Vagina (tissue), 2 donors: ENCODE results near the gene AHNAK. TPM values are rescaled to one million over a fixed set of nuclear protein-coding genes. Genes with fewer than 3 reads are reported as not detected.

ENCODE experiments used
- DNase-seq, 2 donors: peaks; one replicate each; pipeline ENCODE4 v3.0.0-alpha.2; 2017; ENCODE audit errors: extremely low spot score in 2 of 2
- H3K27ac ChIP-seq: fragments of 200-600 bp; sonication (generic); one replicate; pipeline ENCODE4 v1.5.1; 2019
- H3K27me3 ChIP-seq: fragments of 200-600 bp; sonication (generic); one replicate; pipeline ENCODE4 v1.5.1; 2019
- H3K36me3 ChIP-seq, 2 donors: fragments of 200-600 bp; sonication (generic); one replicate each; pipeline ENCODE4 v1.5.1; 2017 to 2019
- H3K4me1 ChIP-seq: fragments of 200-600 bp; sonication (generic); one replicate; pipeline ENCODE4 v1.5.1; 2019
- H3K4me3 ChIP-seq, 2 donors: fragments of 200-600 bp; sonication (generic); 1 replicate in 1 of 2; 2 replicates in 1 of 2; pipeline ENCODE4 v1.5.1; 2016 to 2019
- H3K9me3 ChIP-seq: fragments of 200-600 bp; sonication (generic); one replicate; pipeline ENCODE4 v1.5.1; 2019
- POLR2A ChIP-seq, 2 donors: fragments of 450-650 bp; IDR thresholded peaks; one replicate each; pipeline ENCODE4 v1.6.1; 2017; ENCODE audit warnings: antibody characterized with exemption in 2 of 2, mild to moderate bottlenecking in 2 of 2, moderate library complexity in 2 of 2
- POLR2AphosphoS5 ChIP-seq, 2 donors: sonication (generic); formaldehyde crosslinking; IDR thresholded peaks; one replicate each; pipeline ENCODE4 v1.9.0; 2017; ENCODE audit warnings: antibody characterized with exemption in 2 of 2, mild to moderate bottlenecking in 2 of 2, low read depth in 1 of 2; ENCODE audit not compliant: insufficient read depth in 1 of 2
- intact Hi-C: fragments of 100-400 bp; cut with DNase I; formaldehyde crosslinking; loops from one replicate; pipeline ENCODE4 v1.15.1; 2023
- total RNA-seq: library from RNA; depleted of rRNA; stranded (reverse); fragments of >200 nt; gene quantifications from one replicate; pipeline ENCODE4 v1.2.3, GENCODE V29; 2016
- TF ChIP-seq, protein P1 (sequence below), 3 experiments: fragments of 450-650 bp in 2 of 3; fragments of 200-600 bp in 1 of 3; sonication (generic) in 1 of 3; IDR thresholded peaks; one replicate each; pipeline ENCODE4 v1.5.1; 2017 to 2019; ENCODE audit warnings: antibody characterized with exemption in 3 of 3, mild to moderate bottlenecking in 2 of 3, moderate library complexity in 2 of 3

Gene AHNAK
- total RNA-seq, 1 donor from 2014 or later = 828 TPM

DNA sequence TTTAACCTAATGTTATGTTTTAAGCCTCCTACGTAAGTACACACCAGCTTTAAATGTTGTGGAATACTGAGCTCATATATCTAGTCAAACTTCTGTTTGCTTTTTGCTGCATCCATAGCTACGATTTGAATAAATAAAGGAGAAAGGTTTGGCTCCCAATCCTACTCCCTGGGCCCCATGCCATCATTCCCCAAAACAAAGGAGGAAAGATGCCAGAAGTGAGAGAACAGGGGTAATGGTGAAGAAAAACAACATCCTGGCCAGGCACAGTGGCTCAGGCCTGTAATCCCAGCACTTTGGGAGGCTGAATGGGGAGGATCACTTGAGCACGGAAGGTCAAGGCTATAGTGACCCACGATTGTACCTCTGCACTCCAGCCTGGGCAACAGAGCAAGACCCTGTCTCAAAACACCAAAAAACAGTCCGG, 101.3 kb downstream of the AHNAK start:
- Histone ChIP-seq H3K27me3 (no peaks in the 10 kb centered on the region), H3K27ac (peak overlapping the region; percentile 93), H3K4me1 (peaks cover 46% of the 10 kb centered on the region), H3K36me3 (no peaks in the 10 kb centered on the region), H3K9me3 (no peaks in the 10 kb centered on the region), H3K4me3 (no peak overlapping the region)
- peak in 1 of 2 donors; percentile 37 for TF ChIP-seq POLR2AphosphoS5 (IDR thresholded peaks at IDR 0.05; ENCODE audit: insufficient read depth in 1 of 2, low read depth in 1 of 2)
- TF ChIP-seq, protein P1, sequence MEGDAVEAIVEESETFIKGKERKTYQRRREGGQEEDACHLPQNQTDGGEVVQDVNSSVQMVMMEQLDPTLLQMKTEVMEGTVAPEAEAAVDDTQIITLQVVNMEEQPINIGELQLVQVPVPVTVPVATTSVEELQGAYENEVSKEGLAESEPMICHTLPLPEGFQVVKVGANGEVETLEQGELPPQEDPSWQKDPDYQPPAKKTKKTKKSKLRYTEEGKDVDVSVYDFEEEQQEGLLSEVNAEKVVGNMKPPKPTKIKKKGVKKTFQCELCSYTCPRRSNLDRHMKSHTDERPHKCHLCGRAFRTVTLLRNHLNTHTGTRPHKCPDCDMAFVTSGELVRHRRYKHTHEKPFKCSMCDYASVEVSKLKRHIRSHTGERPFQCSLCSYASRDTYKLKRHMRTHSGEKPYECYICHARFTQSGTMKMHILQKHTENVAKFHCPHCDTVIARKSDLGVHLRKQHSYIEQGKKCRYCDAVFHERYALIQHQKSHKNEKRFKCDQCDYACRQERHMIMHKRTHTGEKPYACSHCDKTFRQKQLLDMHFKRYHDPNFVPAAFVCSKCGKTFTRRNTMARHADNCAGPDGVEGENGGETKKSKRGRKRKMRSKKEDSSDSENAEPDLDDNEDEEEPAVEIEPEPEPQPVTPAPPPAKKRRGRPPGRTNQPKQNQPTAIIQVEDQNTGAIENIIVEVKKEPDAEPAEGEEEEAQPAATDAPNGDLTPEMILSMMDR (IDR thresholded peaks at IDR 0.05) = no peak
- intact Hi-C loops = loop anchor here (5.0 kb wide), 1 partner anchor 97 kb away; no protein-coding TSS in a partner anchor
- no peak for DNase-seq

- H3K4me3 ChIP-seq = peak overlapping the region; percentile 35 to 42
- H3K36me3 ChIP-seq = no peaks in the 10 kb centered on the region
- no peaks in the 10 kb centered on the region for H3K27me3 ChIP-seq
- intact Hi-C loops = loop anchor here (5.0 kb wide), 1 partner anchor 97 kb away; no protein-coding TSS in a partner anchor
- H3K4me1 ChIP-seq = peaks cover 50% of the 10 kb centered on the region
- H3K27ac ChIP-seq = peak overlapping the region; percentile 93
- no peak for TF ChIP-seq POLR2A (IDR thresholded peaks at IDR 0.05)
- TF ChIP-seq, protein P1 (IDR thresholded peaks at IDR 0.05) = no peak
- peak in 1 of 2 donors; percentile 19 for TF ChIP-seq POLR2AphosphoS5 (IDR thresholded peaks at IDR 0.05; ENCODE audit: insufficient read depth in 1 of 2, low read depth in 1 of 2)
- no peaks in the 10 kb centered on the region for H3K9me3 ChIP-seq
- no peak for DNase-seq
These were observed 101.8 kb downstream of the AHNAK start for GRCh38 chr11:62444835-62445234.

DNA sequence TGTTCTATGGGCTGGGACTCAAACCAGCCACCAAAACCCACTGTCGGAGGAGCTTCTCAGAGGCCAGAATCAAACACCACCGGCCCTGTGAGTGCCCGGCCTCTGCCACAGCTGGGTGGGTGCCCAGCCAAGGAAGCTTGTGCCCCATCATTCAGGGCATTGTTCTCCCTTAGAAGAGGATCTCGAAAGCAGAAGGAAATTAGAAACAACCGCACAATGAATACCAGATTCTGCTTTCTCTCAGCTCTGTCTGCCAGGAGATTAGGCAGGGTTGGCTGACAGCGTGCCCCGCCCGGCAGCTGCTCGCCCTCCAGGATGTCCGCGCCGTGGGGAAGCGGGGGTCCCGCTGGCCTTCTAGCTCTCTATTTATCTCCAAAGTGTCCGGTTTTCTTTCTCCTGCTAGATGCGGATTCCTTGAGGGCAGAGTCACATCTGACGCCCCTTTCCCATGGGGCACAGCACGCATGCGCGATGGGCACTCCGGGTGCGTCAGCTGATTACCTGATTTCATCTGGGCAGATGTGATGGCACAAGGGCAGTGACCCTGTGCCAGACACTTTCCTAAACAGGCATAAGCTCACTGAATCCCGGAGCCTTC, 102.3 kb downstream of the AHNAK start:
- intact Hi-C loops = no loop called here
- peaks cover 53% of the 10 kb centered on the region for H3K4me1 ChIP-seq
- H3K27me3 ChIP-seq = no peaks in the 10 kb centered on the region
- TF ChIP-seq, protein P1 (IDR thresholded peaks at IDR 0.05) = no peak
- TF ChIP-seq POLR2A (IDR thresholded peaks at IDR 0.05) = peak in 1 of 2 donors; percentile 23
- peak in 1 of 2 donors; percentile 82 for TF ChIP-seq POLR2AphosphoS5 (IDR thresholded peaks at IDR 0.05; ENCODE audit: insufficient read depth in 1 of 2, low read depth in 1 of 2)
- H3K4me3 ChIP-seq = peak overlapping the region; percentile 35 to 42
- H3K36me3 ChIP-seq = no peaks in the 10 kb centered on the region
- no peak for DNase-seq
- H3K9me3 ChIP-seq = no peaks in the 10 kb centered on the region
- peak overlapping the region; percentile 93 for H3K27ac ChIP-seq

- H3K9me3 ChIP-seq = no peaks in the 10 kb centered on the region
- peaks cover 53% of the 10 kb centered on the region for H3K4me1 ChIP-seq
- H3K36me3 ChIP-seq = no peaks in the 10 kb centered on the region
- no peak for DNase-seq
- H3K27ac ChIP-seq = peak overlapping the region; percentile 93
- intact Hi-C loops = no loop called here
- no peaks in the 10 kb centered on the region for H3K27me3 ChIP-seq
- H3K4me3 ChIP-seq = peak overlapping the region; percentile 35 to 42
- TF ChIP-seq POLR2A (IDR thresholded peaks at IDR 0.05) = peak in 1 of 2 donors; percentile 4
- TF ChIP-seq, protein P1 (IDR thresholded peaks at IDR 0.05) = no peak
- no peak for TF ChIP-seq POLR2AphosphoS5 (IDR thresholded peaks at IDR 0.05; ENCODE audit: insufficient read depth in 1 of 2, low read depth in 1 of 2)
These were observed 103.0 kb downstream of the AHNAK start for GRCh38 chr11:62443390-62444235.
